Measurements from ENCODE around the gene UNKL. TPM values are rescaled to one million over a fixed set of nuclear protein-coding genes. Genes with fewer than 3 reads are reported as not detected.

Gene UNKL
- total RNA-seq, 2 donors from 2014 or later: 32.6 to 96.7 TPM

- H3K4me1 ChIP-seq (replicated peaks): peaks cover 10% of the 10 kb centered on the region
- H3K9me3 ChIP-seq: no peaks in the 10 kb centered on the region
- no peak overlapping the region for H3K4me3 ChIP-seq
- DNase-seq (ENCODE audit: low spot score): no peak
- TF ChIP-seq POLR2AphosphoS5 (IDR thresholded peaks at IDR 0.05): no peak
- TF ChIP-seq POLR2A (IDR thresholded peaks at IDR 0.05): no peak
- TF ChIP-seq CTCF (IDR thresholded peaks at IDR 0.05): no peak
- WGBS: 72% methylated on average over 16 of the region's 17 CpGs
- H3K27me3 ChIP-seq (replicated peaks; ENCODE audit: insufficient read depth): no peaks in the 10 kb centered on the region
- no peak overlapping the region for H3K27ac ChIP-seq
- no peaks in the 10 kb centered on the region for H3K36me3 ChIP-seq
- intact Hi-C loops (cut with DNase I): no loop called here
Observed at GRCh38 chr16:1326946-1327618, 87.4 kb downstream of the UNKL start.

GRCh38 chr16:1326391-1326790 lies 88.1 kb downstream of the UNKL start:
- intact Hi-C loops (cut with DNase I): no loop called here
- Histone ChIP-seq H3K27ac (no peak overlapping the region), H3K36me3 (no peaks in the 10 kb centered on the region), H3K27me3 (replicated peaks; ENCODE audit: insufficient read depth) (no peaks in the 10 kb centered on the region), H3K4me3 (no peak overlapping the region), H3K4me1 (replicated peaks) (peaks cover 4% of the 10 kb centered on the region), H3K9me3 (no peaks in the 10 kb centered on the region)
- no peak for TF ChIP-seq CTCF (IDR thresholded peaks at IDR 0.05)
- TF ChIP-seq POLR2A (IDR thresholded peaks at IDR 0.05): no peak
- TF ChIP-seq POLR2AphosphoS5 (IDR thresholded peaks at IDR 0.05): no peak
- DNase-seq (ENCODE audit: low spot score): no peak
- 67% methylated on average over 17 of the region's 17 CpGs for WGBS

- H3K36me3 ChIP-seq: peaks cover 3 to 5% of the 10 kb centered on the region in 2 donors
- 73% methylated on average over 17 of the region's 20 CpGs for WGBS
- intact Hi-C loops (cut with DNase I): no loop called here
- no peak overlapping the region for H3K4me3 ChIP-seq
- no peaks in the 10 kb centered on the region for H3K9me3 ChIP-seq
- H3K27ac ChIP-seq: no peak overlapping the region
- DNase-seq (ENCODE audit: low spot score): no peak
- H3K4me1 ChIP-seq (replicated peaks): no peaks in the 10 kb centered on the region
- H3K27me3 ChIP-seq (replicated peaks; ENCODE audit: insufficient read depth): no peaks in the 10 kb centered on the region
- no peak for TF ChIP-seq POLR2AphosphoS5 (IDR thresholded peaks at IDR 0.05)
- no peak for TF ChIP-seq CTCF (IDR thresholded peaks at IDR 0.05)
- TF ChIP-seq POLR2A (IDR thresholded peaks at IDR 0.05): no peak
Observed at GRCh38 chr16:1325673-1326371, 88.7 kb downstream of the UNKL start.

DNA sequence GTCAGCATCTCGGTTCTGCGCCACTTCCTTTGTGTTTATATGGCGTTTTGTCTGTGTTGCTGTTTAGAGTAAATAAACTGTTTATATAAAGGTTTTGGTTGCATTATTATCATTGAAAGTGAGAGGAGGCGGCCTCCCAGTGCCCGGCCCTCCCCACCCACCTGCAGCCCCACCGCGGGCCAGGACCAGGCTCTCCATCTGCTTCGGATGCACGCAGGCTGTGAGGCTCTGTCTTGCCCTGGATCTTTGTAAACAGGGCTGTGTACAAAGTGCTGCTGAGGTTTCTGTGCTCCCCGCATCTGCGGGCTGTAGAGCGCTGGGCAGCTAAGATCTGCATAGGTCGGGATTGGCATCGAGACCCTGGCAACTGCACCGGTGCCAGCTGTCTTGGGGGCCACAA lies 89.2 kb downstream of the UNKL start:
- DNase-seq (ENCODE audit: low spot score): no peak
- H3K4me1 ChIP-seq (replicated peaks): no peaks in the 10 kb centered on the region
- H3K27me3 ChIP-seq (replicated peaks; ENCODE audit: insufficient read depth): no peaks in the 10 kb centered on the region
- no peak overlapping the region for H3K4me3 ChIP-seq
- H3K27ac ChIP-seq: no peak overlapping the region
- intact Hi-C loops (cut with DNase I): no loop called here
- peaks cover 6 to 11% of the 10 kb centered on the region in 2 donors for H3K36me3 ChIP-seq
- 88% methylated on average over 15 of the region's 15 CpGs for WGBS
- TF ChIP-seq POLR2A (IDR thresholded peaks at IDR 0.05) (no peak), POLR2AphosphoS5 (IDR thresholded peaks at IDR 0.05) (no peak), CTCF (IDR thresholded peaks at IDR 0.05) (no peak)
- H3K9me3 ChIP-seq: no peaks in the 10 kb centered on the region
